Body of pancreas (tissue), 4 donors: ENCODE data around the gene ADAMTS20. TPM values are rescaled to one million over a fixed set of nuclear protein-coding genes. Genes with fewer than 3 reads are reported as not detected.

Experiments
- ATAC-seq: fragments of 150-250 bp; one replicate; pipeline ENCODE4 v1.9.1; 2016
- DNase-seq, 4 donors: peaks; one replicate each; pipeline ENCODE4 v3.0.0-alpha.2; 2019
- H3K27ac ChIP-seq, 4 donors: fragments of 200-600 bp; sonication (generic); 1 replicate in 3 of 4; 2 replicates in 1 of 4; pipeline versions ENCODE4 v1.5.1 to v1.6.1; 2016 to 2019; ENCODE audit warnings: mild to moderate bottlenecking in 1 of 4, mixed read lengths in 1 of 4, moderate library complexity in 1 of 4
- H3K27me3 ChIP-seq, 2 donors: fragments of 200-600 bp; sonication (generic); one replicate each; pipeline ENCODE4 v1.6.0; 2016; ENCODE audit warnings: mild to moderate bottlenecking in 1 of 2
- H3K36me3 ChIP-seq, 2 donors: fragments of 200-600 bp; sonication (generic); replicated peaks in 1 of 2; 2 replicates each; pipeline ENCODE4 v1.5.1; 2016; ENCODE audit warnings: low read depth in 2 of 2; ENCODE audit not compliant: insufficient read depth in 1 of 2
- H3K4me1 ChIP-seq: fragments of 200-600 bp; sonication (generic); one replicate; pipeline ENCODE4 v1.6.0; 2016
- H3K4me3 ChIP-seq, 2 donors: fragments of 200-600 bp; sonication (generic); 1 replicate in 1 of 2; 2 replicates in 1 of 2; pipeline ENCODE4 v1.5.1; 2016 to 2019
- H3K9me3 ChIP-seq, 3 donors: fragments of 200-600 bp; sonication (generic); 1 replicate in 2 of 3; 2 replicates in 1 of 3; pipeline ENCODE4 v1.5.1; 2016
- POLR2A ChIP-seq, 3 donors: fragments of 450-650 bp; IDR thresholded peaks; one replicate each; pipeline ENCODE4 v1.6.1; 2016; ENCODE audit warnings: antibody characterized with exemption in 3 of 3, mild to moderate bottlenecking in 2 of 3
- WGBS, 2 donors: methylation state at CpG; one replicate each; pipeline ENCODE4 v1.1.5; 2017; 5-methylcytosine and 5-hydroxymethylcytosine counted together
- intact Hi-C: fragments of 100-400 bp; cut with DNase I; formaldehyde crosslinking; loops from one replicate; pipeline ENCODE4 v1.15.1; 2023
- total RNA-seq, 2 donors: library from RNA; depleted of rRNA; stranded (reverse); fragments of >200 nt; gene quantifications; one replicate each; pipeline ENCODE4 v1.1.0, GENCODE V29; 2016
- TF ChIP-seq, protein P1 (sequence below), 7 experiments: fragments of 450-650 bp in 4 of 7; fragments of 200-600 bp in 3 of 7; sonication (generic) in 3 of 7; IDR thresholded peaks; one replicate each; pipeline ENCODE4 v1.5.1; 2016 to 2019; ENCODE audit warnings: antibody characterized with exemption in 7 of 7

Gene ADAMTS20
- total RNA-seq, 2 donors from 2014 or later: not detected

DNA sequence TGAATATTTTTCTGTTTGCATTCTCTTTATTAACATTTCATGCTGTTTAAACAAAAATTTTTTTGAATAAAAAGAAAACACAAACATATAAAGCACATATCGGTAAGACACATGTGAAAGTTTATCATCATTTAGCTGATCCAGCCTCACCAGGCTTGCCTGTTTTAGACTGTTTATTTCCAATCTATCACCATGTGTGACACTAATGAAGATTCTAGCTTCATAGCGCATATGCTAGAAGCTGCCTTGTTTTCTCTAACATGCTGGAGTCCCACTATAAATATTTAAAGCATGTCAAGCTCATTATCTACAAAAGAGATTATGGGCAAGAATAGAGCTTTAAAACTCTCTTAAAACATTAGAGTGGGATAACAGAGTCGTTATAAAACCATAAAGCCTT, 25.4 kb upstream of the ADAMTS20 start:
- H3K27me3 ChIP-seq: no peaks in the 10 kb centered on the region
- DNase-seq (no peak), ATAC-seq (no peak)
- H3K4me1 ChIP-seq: no peaks in the 10 kb centered on the region
- 22 to 27% methylated on average over 3 of the region's 3 CpGs for WGBS, 2 donors
- intact Hi-C loops: no loop called here
- H3K27ac ChIP-seq: no peak overlapping the region
- no peak overlapping the region for H3K4me3 ChIP-seq
- no peaks in the 10 kb centered on the region for H3K9me3 ChIP-seq
- no peaks in the 10 kb centered on the region for H3K36me3 ChIP-seq
- TF ChIP-seq, protein P1, sequence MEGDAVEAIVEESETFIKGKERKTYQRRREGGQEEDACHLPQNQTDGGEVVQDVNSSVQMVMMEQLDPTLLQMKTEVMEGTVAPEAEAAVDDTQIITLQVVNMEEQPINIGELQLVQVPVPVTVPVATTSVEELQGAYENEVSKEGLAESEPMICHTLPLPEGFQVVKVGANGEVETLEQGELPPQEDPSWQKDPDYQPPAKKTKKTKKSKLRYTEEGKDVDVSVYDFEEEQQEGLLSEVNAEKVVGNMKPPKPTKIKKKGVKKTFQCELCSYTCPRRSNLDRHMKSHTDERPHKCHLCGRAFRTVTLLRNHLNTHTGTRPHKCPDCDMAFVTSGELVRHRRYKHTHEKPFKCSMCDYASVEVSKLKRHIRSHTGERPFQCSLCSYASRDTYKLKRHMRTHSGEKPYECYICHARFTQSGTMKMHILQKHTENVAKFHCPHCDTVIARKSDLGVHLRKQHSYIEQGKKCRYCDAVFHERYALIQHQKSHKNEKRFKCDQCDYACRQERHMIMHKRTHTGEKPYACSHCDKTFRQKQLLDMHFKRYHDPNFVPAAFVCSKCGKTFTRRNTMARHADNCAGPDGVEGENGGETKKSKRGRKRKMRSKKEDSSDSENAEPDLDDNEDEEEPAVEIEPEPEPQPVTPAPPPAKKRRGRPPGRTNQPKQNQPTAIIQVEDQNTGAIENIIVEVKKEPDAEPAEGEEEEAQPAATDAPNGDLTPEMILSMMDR (IDR thresholded peaks at IDR 0.05): no peak
- TF ChIP-seq POLR2A (IDR thresholded peaks at IDR 0.05): no peak

DNA sequence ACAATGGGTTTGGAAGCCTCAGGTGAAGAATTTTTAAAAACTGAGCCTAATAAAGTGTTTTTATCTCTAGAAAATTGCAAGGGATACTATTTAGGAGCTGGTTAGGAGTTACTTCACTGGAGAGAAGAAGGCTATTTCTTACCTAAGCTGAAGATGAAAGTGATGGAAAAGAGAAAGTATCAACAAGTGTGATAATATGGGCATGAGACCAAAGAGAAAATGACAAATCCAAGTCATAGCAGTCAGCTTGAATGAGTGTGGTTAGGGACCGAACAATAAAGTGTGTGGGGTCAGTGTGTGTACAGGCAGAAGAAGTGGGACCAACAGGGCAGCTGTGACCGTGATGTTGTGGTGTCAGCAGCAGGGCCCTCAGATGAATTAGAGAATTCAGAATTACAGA, 24.2 kb upstream of the ADAMTS20 start:
- 54 to 68% methylated on average over 2 of the region's 2 CpGs for whole genome bisulfite sequencing, 2 donors
- Histone ChIP-seq H3K4me1 (no peaks in the 10 kb centered on the region), H3K27me3 (no peaks in the 10 kb centered on the region), H3K27ac (no peak overlapping the region), H3K4me3 (no peak overlapping the region), H3K36me3 (no peaks in the 10 kb centered on the region), H3K9me3 (no peaks in the 10 kb centered on the region)
- TF ChIP-seq, protein P1 (IDR thresholded peaks at IDR 0.05): no peak
- TF ChIP-seq POLR2A (IDR thresholded peaks at IDR 0.05): no peak
- no peak for ATAC-seq
- DNase-seq: no peak
- intact Hi-C loops: no loop called here

DNA sequence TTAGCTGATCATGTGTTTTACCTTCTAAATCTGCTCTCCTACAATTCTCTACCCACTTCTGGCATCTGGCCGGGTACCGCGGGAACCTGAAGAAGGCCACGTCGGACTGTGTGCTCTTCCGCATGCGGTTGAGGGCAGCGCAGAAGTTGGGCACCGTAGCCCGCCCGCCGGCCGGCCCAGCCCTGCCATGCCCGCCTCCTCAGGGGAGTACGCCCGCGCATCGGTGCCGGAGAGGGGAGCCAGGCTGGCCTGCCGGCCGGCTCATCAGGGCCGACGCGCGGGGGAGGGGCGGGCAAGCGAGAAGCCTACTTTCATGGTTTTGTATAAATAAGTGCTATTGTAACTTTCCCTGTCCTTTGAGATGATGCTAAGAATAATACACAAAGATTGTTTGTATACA, 19.9 kb upstream of the ADAMTS20 start:
- no peak overlapping the region for H3K4me3 ChIP-seq
- no peaks in the 10 kb centered on the region for H3K36me3 ChIP-seq
- intact Hi-C loops: no loop called here
- ATAC-seq (no peak), DNase-seq (no peak)
- H3K4me1 ChIP-seq: no peaks in the 10 kb centered on the region
- WGBS, 2 donors: 30 to 43% methylated on average over 18 to 27 of the region's 27 CpGs
- TF ChIP-seq, protein P1 (IDR thresholded peaks at IDR 0.05): no peak
- no peak for TF ChIP-seq POLR2A (IDR thresholded peaks at IDR 0.05)
- H3K27ac ChIP-seq: no peak overlapping the region
- no peaks in the 10 kb centered on the region for H3K9me3 ChIP-seq
- no peaks in the 10 kb centered on the region for H3K27me3 ChIP-seq

DNA sequence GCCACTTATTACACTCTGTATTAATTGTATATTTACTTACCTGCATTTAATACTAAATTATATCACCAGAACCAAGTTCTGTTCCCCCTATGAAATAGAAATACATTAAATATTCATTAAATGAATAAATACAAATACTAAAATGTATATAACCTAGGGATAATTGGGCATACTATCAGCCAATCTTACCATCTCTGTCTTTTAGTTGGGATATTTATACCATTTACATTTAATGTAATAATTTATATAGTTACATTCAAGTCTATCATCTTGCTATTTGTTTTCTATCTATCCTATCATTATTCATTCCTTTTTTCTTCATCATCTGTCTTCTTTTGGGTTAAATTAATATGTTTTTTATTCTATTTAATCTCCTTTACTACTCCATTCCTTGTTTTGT, 4.1 kb upstream of the ADAMTS20 start:
- DNase-seq: no peak
- intact Hi-C loops: no loop called here
- no peaks in the 10 kb centered on the region for H3K9me3 ChIP-seq
- peaks cover 10% of the 10 kb centered on the region for H3K4me1 ChIP-seq
- no peaks in the 10 kb centered on the region for H3K36me3 ChIP-seq
- H3K27ac ChIP-seq: no peak overlapping the region
- TF ChIP-seq POLR2A (IDR thresholded peaks at IDR 0.05): no peak
- TF ChIP-seq, protein P1 (IDR thresholded peaks at IDR 0.05): no peak
- no peaks in the 10 kb centered on the region for H3K27me3 ChIP-seq
- no peak overlapping the region for H3K4me3 ChIP-seq
- ATAC-seq: no peak

DNA sequence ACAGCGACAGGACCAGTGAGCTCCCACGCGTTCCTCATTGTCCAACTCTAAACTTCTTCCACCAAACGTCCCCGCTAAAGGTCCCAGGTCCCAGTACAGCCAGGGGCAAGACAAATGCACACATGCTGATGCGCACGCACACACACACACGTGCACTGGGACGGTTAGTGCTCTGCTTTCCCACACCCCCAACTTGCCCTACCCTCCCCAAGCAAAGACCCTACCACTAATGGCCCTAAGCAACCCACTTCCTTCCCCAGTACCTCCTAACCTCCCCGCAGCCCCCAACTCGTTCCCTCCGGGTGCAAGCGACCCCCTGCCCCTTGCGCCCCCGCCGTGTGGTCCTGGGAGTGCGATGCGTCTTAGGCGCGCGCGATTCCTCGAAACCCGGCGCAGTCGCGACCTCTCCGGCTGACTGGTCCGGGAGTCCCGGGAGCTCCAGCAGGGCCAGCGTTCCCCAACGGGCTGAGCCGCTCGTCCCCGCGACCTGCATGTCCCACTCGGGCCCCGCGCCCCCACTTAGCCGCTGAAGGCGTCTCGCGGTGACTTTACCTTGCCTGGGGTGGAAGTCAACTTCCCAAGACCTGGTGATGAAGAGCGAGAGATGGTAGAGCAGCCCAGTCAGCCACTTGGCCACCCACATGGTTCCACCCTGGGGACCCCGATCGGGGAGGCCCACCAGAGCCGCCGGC, 578 bp downstream of the ADAMTS20 start:
- H3K9me3 ChIP-seq: no peaks in the 10 kb centered on the region
- 2 to 3% methylated on average over 25 to 48 of the region's 48 CpGs for whole genome bisulfite sequencing, 2 donors
- TF ChIP-seq, protein P1 (IDR thresholded peaks at IDR 0.05): no peak
- no peak for TF ChIP-seq POLR2A (IDR thresholded peaks at IDR 0.05)
- peaks cover 10% of the 10 kb centered on the region for H3K4me1 ChIP-seq
- DNase-seq (no peak), ATAC-seq (no peak)
- no peak overlapping the region for H3K27ac ChIP-seq
- H3K4me3 ChIP-seq: no peak overlapping the region
- no peaks in the 10 kb centered on the region for H3K36me3 ChIP-seq
- no peaks in the 10 kb centered on the region for H3K27me3 ChIP-seq
- intact Hi-C loops: no loop called here
